Activated CD8-positive, alpha-beta memory T cell treated with anti-CD3 and anti-CD28 coated beads, Interleukin-2, amount 10 ng/mL, durations not matched to agents 7 days and 5 days (primary cell): Measurements from ENCODE around the gene FLOT1. TPM values are rescaled to one million over a fixed set of nuclear protein-coding genes. Genes with fewer than 3 reads are reported as not detected.

Experiments used
- ATAC-seq: fragments of 150-1000 bp; cut with Tn5 transposase; one replicate; pipeline ENCODE4 v1.10.0; 2021; ENCODE audit warnings: moderate library complexity
- CTCF ChIA-PET: fragments of 350-600 bp; sonication (Branson Sonifier 250); formaldehyde crosslinking; loops from one replicate; lab custom pipeline; 2021; ENCODE audit warnings: antibody characterized with exemption; lab: Charles Lee
- DNase-seq: peaks from one replicate; pipeline ENCODE4 v3.0.0-alpha.2; 2020
- H3K27ac Mint-ChIP-seq: one replicate; pipeline ENCODE4 v1.8.0; 2021; ENCODE audit warnings: mild to moderate bottlenecking, mixed read lengths
- H3K27me3 Mint-ChIP-seq: one replicate; pipeline ENCODE4 v1.8.0; 2021; ENCODE audit warnings: mixed read lengths
- H3K36me3 Mint-ChIP-seq: one replicate; pipeline ENCODE4 v1.8.0; 2021; ENCODE audit warnings: mild to moderate bottlenecking, mixed read lengths
- H3K4me1 Mint-ChIP-seq: one replicate; pipeline ENCODE4 v1.8.0; 2021; ENCODE audit warnings: mixed read lengths
- H3K4me3 Mint-ChIP-seq: one replicate; pipeline ENCODE4 v1.8.0; 2021; ENCODE audit warnings: mild to moderate bottlenecking, moderate library complexity, mixed read lengths
- H3K9me3 Mint-ChIP-seq: one replicate; pipeline ENCODE4 v1.8.0; 2022; ENCODE audit warnings: low read depth, mixed read lengths
- total RNA-seq, 2 experiments: library from RNA; stranded (reverse); gene quantifications; one replicate each; pipeline ENCODE4 v1.2.3, GENCODE V29; 2021

FLOT1 gene
- total RNA-seq, 2 experiments from 2014 or later, result 165 to 184 TPM

- H3K27me3 Mint-ChIP-seq, result no peaks in the 10 kb centered on the region
- H3K4me1 Mint-ChIP-seq, result peaks cover 40% of the 10 kb centered on the region
- no peaks in the 10 kb centered on the region for H3K9me3 Mint-ChIP-seq
- DNase-seq (no peak), ATAC-seq (no peak)
- H3K27ac Mint-ChIP-seq, result peak overlapping the region; percentile 77
- H3K36me3 Mint-ChIP-seq, result peaks cover 18% of the 10 kb centered on the region
- peak overlapping the region; percentile 80 for H3K4me3 Mint-ChIP-seq
- CTCF ChIA-PET, result interaction anchor here (0.8 to 5.3 kb wide), 7 partner anchors 10 to 145 kb away, joined by 3 to 26 read pairs (median 21); partner anchors contain the start of gene DHX16
Observed at GRCh38 chr6:30689985-30690384, 52.5 kb downstream of the FLOT1 start.

GRCh38 chr6:30689022-30689865 lies 53.2 kb downstream of the FLOT1 start:
- Mint-ChIP-seq H3K27me3 (no peaks in the 10 kb centered on the region), H3K9me3 (no peaks in the 10 kb centered on the region), H3K36me3 (peaks cover 20% of the 10 kb centered on the region), H3K4me3 (peak overlapping the region; percentile 80), H3K4me1 (peaks cover 40% of the 10 kb centered on the region), H3K27ac (peak overlapping the region; percentile 77)
- ATAC-seq (no peak), DNase-seq (no peak)
- CTCF ChIA-PET, result interaction anchor here (0.8 to 4.9 kb wide), 7 partner anchors 10 to 145 kb away, joined by 3 to 23 read pairs (median 12); partner anchors contain the start of gene MDC1

GRCh38 chr6:30688569-30688968 lies 53.9 kb downstream of the FLOT1 start:
- Mint-ChIP-seq H3K27me3 (no peaks in the 10 kb centered on the region), H3K36me3 (peaks cover 26% of the 10 kb centered on the region), H3K9me3 (no peaks in the 10 kb centered on the region), H3K4me1 (peaks cover 40% of the 10 kb centered on the region), H3K4me3 (peak overlapping the region; percentile 90), H3K27ac (peak overlapping the region; percentile 87)
- DNase-seq, result no peak
- CTCF ChIA-PET, result interaction anchor here (0.9 to 4.9 kb wide), 9 partner anchors 10 to 225 kb away, joined by 3 to 23 read pairs (median 7); partner anchors contain the start of genes MDC1, MRPS18B, PPP1R10 and VARS2
- ATAC-seq, result no peak

GRCh38 chr6:30687659-30688431 lies 54.6 kb downstream of the FLOT1 start:
- CTCF ChIA-PET, result interaction anchor here (0.6 to 4.9 kb wide), 11 partner anchors 9 to 226 kb away, joined by 3 to 23 read pairs (median 7); partner anchors contain the start of genes MDC1, MRPS18B, PPP1R10 and TUBB
- no peak for DNase-seq
- Mint-ChIP-seq H3K9me3 (no peaks in the 10 kb centered on the region), H3K36me3 (peaks cover 34% of the 10 kb centered on the region), H3K27me3 (no peaks in the 10 kb centered on the region), H3K4me3 (peak overlapping the region; percentile 90), H3K27ac (peak overlapping the region; percentile 87), H3K4me1 (peaks cover 40% of the 10 kb centered on the region)
- no peak for ATAC-seq

GRCh38 chr6:30686908-30687658 lies 55.4 kb downstream of the FLOT1 start:
- peaks cover 38% of the 10 kb centered on the region for H3K4me1 Mint-ChIP-seq
- CTCF ChIA-PET, result interaction anchor here (0.6 to 4.9 kb wide), 9 partner anchors 8 to 72 kb away, joined by 3 to 23 read pairs (median 7); partner anchors contain the start of genes MDC1 and TUBB
- DNase-seq, result peak; percentile 88
- peak overlapping the region; percentile 87 for H3K27ac Mint-ChIP-seq
- H3K27me3 Mint-ChIP-seq, result no peaks in the 10 kb centered on the region
- peak; percentile 37 for ATAC-seq
- H3K4me3 Mint-ChIP-seq, result peak overlapping the region; percentile 90
- no peaks in the 10 kb centered on the region for H3K9me3 Mint-ChIP-seq
- peaks cover 40% of the 10 kb centered on the region for H3K36me3 Mint-ChIP-seq

- CTCF ChIA-PET, result interaction anchor here (1.2 to 23.7 kb wide), 4 partner anchors 14 to 40 kb away, joined by 3 to 936 read pairs (median 6); partner anchors contain the start of genes DHX16, FLOT1, MDC1 and TUBB
- H3K4me1 Mint-ChIP-seq, result peaks cover 34% of the 10 kb centered on the region
- peak; percentile 43 for ATAC-seq
Observed at GRCh38 chr6:30686009-30686907, 56.2 kb downstream of the FLOT1 start, which contains the start of gene PPP1R18. TSS of gene PPP1R18 (minus strand) at chr6:30686645. CDS start at chr6:30686018, 627 bp downstream.

GRCh38 chr6:30685157-30686008 lies 57.1 kb downstream of the FLOT1 start:
- H3K27me3 Mint-ChIP-seq, result no peaks in the 10 kb centered on the region
- H3K36me3 Mint-ChIP-seq, result peaks cover 54% of the 10 kb centered on the region
- peak overlapping the region; percentile 87 for H3K27ac Mint-ChIP-seq
- H3K9me3 Mint-ChIP-seq, result no peaks in the 10 kb centered on the region
- ATAC-seq (no peak), DNase-seq (peak; percentile 65)
- CTCF ChIA-PET, result interaction anchor here (1.2 to 23.7 kb wide), 6 partner anchors 11 to 41 kb away, joined by 3 to 936 read pairs (median 6); partner anchors contain the start of genes DHX16, FLOT1, MDC1 and TUBB
- peak overlapping the region; percentile 90 for H3K4me3 Mint-ChIP-seq
- H3K4me1 Mint-ChIP-seq, result peaks cover 35% of the 10 kb centered on the region

More at GRCh38 chr6:30686009-30686907, 56.2 kb downstream of the FLOT1 start, which contains the start of gene PPP1R18:
- Mint-ChIP-seq H3K27me3 (no peaks in the 10 kb centered on the region), H3K27ac (peak within 1 kb of the TSS; percentile 87), H3K4me3 (peak within 1 kb of the TSS; percentile 90), H3K9me3 (no peaks in the 10 kb centered on the region), H3K36me3 (peaks cover 47% of the 10 kb centered on the region)
- peak; percentile 89 for DNase-seq

GRCh38 chr6:30684386-30685156 lies 57.9 kb downstream of the FLOT1 start:
- Mint-ChIP-seq H3K4me3 (peak overlapping the region; percentile 90), H3K27ac (peak overlapping the region; percentile 90), H3K36me3 (peaks cover 62% of the 10 kb centered on the region), H3K27me3 (no peaks in the 10 kb centered on the region), H3K9me3 (no peaks in the 10 kb centered on the region), H3K4me1 (peaks cover 34% of the 10 kb centered on the region)
- CTCF ChIA-PET, result interaction anchor here (1.3 to 23.7 kb wide), 5 partner anchors 10 to 42 kb away, joined by 4 to 936 read pairs (median 8); partner anchors contain the start of genes DHX16, FLOT1, MDC1 and TUBB
- ATAC-seq, result peak; percentile 6
- DNase-seq, result peak; percentile 86

- H3K9me3 Mint-ChIP-seq, result no peaks in the 10 kb centered on the region
- no peaks in the 10 kb centered on the region for H3K27me3 Mint-ChIP-seq
- ATAC-seq, result no peak
- peaks cover 32% of the 10 kb centered on the region for H3K4me1 Mint-ChIP-seq
- DNase-seq, result no peak
- H3K36me3 Mint-ChIP-seq, result peaks cover 68% of the 10 kb centered on the region
- CTCF ChIA-PET, result interaction anchor here (0.8 to 23.7 kb wide), 5 partner anchors 9 to 69 kb away, joined by 3 to 936 read pairs (median 8); partner anchors contain the start of genes DHX16, FLOT1, MDC1 and TUBB
- H3K27ac Mint-ChIP-seq, result peak overlapping the region; percentile 90
- H3K4me3 Mint-ChIP-seq, result peak overlapping the region; percentile 90
Observed at GRCh38 chr6:30683980-30684338, 58.5 kb downstream of the FLOT1 start.
